Tongue (tissue), 2 donors: ENCODE results near the gene ZSCAN10. TPM values are rescaled to one million over a fixed set of nuclear protein-coding genes. Genes with fewer than 3 reads are reported as not detected.

ENCODE experiments used
- DNase-seq: peaks from one replicate; pipeline ENCODE4 v3.0.0-alpha.2; 2015
- total RNA-seq: library from RNA; depleted of rRNA; stranded (reverse); fragments of >200 nt; gene quantifications from one replicate; pipeline ENCODE4 v1.2.3, GENCODE V29; 2014

ZSCAN10 gene
- total RNA-seq, 1 donor from 2014 or later: not detected

DNA sequence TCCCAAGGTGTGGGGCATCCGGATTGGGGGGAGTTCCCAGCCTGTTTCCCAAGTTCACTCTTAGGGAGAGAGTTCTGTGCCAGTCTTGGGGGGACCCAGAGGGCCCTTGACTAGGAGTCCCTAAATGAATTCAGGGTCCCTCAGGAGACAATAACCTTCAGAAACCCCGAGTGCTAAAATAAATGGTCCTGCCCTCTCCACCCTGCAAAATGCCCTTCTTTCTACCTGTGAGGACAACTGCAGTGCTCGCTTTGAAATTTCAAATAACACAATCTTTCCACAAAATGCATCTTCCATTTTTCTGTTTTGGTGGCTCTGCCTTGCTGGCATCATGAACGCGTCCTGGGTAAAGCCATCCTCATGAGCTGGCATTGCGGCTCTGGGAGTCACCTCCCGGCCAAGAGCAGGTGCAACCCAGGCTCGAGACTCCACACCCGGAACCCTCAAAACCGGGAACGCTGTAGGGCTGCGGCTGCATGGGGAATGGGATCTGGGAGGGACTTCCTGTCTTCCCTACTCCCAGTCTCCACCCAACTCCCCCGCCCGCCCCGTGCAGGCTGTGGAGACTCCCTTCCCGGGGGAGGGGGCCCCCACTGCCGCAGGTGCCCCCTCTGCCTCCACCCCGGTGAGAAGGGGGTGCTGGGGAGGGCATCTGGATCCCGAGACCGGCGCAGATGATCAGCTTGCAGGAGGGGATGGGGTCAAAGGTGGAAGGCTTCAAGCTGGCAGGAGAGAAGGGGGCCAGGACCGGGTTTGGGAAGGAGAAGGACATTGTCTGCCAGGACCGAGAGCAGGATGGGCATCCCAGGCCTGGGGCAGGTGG lies 13.2 kb upstream of the ZSCAN10 start, which contains the start of gene ZNF205:
TSS of gene ZNF205 (plus strand) at position 529 of the 823 bp plus-strand sequence. CDS start 845 bp downstream, outside the sequence.
- DNase-seq: peak; percentile 89

DNA sequence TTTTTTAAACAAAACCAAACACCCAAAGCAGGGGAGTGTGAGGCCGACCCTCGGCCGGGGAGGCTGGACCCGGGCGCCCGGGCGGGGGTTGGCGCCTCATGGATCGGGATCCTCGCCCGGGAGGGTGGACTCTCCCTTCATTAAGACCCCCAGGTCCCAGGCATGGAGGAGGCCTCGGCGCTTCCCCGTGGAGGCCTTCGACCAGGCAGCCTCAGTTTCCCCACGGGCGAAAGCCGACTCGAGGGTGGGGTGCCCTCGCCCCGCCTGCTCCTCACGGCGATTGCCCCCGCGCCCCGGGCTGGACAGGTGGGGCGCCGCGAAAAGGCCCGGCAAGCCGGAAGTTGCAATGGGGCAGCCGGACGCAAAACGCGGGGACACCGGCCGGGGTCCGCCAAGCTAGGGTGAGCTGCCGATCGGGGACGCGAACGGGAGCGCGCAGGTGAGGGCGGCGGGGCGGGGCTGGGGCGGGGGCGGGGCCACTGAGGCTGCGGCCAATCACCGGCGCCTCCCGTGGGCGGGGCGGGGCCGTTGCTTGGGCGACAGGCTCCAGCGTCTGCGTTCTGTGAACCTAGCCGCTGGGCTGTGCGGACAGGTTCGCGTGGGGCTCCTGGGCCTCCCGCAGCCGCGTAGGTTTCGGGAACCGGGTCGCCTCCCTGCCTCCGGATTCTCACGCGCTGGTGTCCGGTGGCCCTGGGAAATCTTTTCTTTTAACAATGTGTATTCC lies 7.3 kb upstream of the ZSCAN10 start:
- peak; percentile 96 for DNase-seq

DNA sequence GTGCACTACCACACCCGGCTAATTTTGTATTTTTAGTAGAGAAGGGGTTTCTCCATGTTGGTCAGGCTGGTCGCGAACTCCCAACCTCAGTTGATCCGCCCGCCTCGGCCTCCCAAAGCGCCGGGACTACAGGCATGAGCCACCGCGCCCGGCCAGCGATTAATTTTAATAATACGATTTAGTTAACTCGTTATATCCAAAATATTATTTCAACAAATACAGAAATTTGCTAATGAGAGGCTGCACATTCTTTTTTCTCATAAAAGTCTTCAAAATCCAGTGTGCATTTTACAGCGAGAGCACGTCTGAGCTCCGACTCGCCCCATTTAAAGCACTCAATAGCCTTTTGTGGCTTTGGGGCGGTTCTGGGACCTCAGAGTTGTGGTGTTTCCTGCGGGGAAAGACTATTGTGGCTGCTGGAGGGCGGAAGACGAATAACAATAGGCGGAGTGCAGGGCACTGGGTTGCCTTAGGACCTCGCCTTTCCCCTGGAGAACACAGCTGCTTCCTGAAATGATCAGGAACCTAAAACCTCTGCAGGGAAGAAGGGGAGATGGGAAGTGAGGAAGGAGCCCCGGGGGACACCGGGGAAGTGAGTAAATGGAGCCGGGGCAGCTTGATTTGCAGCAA lies 2.9 kb upstream of the ZSCAN10 start:
- no peak for DNase-seq

- DNase-seq: no peak
These were observed 2.1 kb upstream of the ZSCAN10 start for GRCh38 chr16:3101018-3101840.

GRCh38 chr16:3099732-3100499 lies 822 bp upstream of the ZSCAN10 start:
- DNase-seq: peak; percentile 92

GRCh38 chr16:3099395-3099731 lies 269 bp upstream of the ZSCAN10 start:
- no peak for DNase-seq

- no peak for DNase-seq
These were observed 1.8 kb downstream of the ZSCAN10 start for GRCh38 chr16:3097266-3097665.

GRCh38 chr16:3096362-3096761 lies 2.7 kb downstream of the ZSCAN10 start:
- no peak for DNase-seq

- DNase-seq: no peak
These were observed 3.2 kb downstream of the ZSCAN10 start for GRCh38 chr16:3095869-3096268.

- DNase-seq: no peak
These were observed 4.6 kb downstream of the ZSCAN10 start for GRCh38 chr16:3094289-3095027.

GRCh38 chr16:3092501-3092941 lies 6.6 kb downstream of the ZSCAN10 start:
- DNase-seq: peak; percentile 49

DNA sequence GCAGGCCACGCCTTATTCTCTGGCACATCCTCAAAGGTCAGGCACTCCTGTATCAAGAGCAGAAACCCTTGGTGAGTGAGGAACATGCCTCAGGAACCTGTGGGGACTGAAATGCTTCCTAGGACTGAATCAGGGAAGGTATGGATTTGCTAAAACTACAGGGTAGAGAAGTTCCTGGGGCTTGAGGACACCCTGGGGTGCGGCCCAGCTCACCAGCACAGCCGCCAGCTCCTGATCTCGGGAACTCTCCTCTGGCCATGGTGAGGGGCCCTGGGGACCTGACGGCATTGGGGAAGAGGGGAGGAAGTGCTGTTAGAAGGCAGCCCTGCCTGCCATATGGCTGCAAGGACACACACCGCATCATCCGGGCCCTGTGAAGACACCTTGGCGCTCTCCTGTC lies 7.5 kb downstream of the ZSCAN10 start:
- no peak for DNase-seq

DNA sequence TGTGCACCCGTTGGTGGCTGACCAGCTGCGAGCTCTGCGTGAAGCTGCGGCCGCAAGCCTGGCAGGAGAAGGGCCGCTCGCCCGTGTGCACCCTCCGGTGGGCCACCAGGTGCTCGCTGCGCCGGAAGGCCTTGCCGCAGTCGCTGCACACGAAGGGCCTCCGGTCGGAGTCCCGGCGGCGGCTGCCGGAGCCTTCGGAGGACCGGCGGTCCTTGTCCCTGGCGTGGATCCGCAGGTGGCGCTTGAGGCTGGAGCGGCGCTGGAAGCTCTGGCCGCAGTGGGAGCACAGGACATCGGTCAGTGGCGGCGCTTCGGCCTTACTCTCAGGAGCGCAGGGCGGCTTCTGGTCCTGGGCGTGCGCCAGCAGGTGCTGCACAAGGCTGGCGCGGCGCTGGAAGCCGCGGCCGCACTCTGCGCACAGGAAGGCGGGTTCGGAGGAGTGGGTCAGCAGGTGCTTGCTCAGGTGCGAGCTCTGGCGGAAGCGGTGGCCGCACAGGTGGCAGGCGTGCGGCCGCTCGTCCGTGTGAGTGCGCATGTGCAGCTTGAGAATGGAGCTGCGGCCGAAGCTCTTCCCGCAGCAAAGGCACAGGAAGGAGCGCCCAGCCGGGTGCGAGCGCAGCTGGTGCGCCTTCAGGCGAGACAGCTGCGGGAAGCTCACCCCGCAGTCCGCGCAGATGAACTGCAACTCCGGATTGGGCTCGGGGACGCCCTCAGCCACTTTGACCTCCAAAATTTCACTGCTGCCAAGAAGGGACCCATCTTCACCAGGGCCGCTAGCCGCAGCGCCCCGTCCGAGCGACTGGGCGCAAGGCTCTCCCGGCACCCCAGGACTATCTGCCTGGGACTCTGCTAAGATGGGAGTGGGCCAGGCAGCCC lies 9.1 kb downstream of the ZSCAN10 start:
- no peak for DNase-seq

GRCh38 chr16:3088925-3089716 lies 10.0 kb downstream of the ZSCAN10 start:
- peak; percentile 40 for DNase-seq

DNA sequence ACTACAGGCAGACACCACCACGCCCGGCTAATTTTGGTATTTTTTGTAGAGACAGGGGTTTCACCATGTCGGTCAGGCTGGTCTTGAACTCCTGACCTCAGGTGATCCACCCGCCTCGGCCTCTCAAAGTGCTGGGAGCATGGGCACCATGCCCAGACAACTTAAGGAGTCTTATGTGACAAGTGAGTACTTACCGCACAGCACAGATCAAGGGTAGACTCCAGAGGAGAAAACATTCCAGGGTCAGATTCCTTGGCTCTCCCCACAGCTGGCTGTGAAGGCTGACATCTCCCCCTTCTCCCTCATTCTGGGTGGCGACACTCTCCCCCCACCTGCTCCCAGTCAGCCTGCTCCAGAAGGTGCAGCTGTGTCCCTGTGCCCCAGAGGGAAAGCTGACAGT lies 10.6 kb downstream of the ZSCAN10 start:
- DNase-seq: peak; percentile 49

- peak; percentile 59 for DNase-seq
These were observed 11.6 kb downstream of the ZSCAN10 start for GRCh38 chr16:3087243-3088235.

DNA sequence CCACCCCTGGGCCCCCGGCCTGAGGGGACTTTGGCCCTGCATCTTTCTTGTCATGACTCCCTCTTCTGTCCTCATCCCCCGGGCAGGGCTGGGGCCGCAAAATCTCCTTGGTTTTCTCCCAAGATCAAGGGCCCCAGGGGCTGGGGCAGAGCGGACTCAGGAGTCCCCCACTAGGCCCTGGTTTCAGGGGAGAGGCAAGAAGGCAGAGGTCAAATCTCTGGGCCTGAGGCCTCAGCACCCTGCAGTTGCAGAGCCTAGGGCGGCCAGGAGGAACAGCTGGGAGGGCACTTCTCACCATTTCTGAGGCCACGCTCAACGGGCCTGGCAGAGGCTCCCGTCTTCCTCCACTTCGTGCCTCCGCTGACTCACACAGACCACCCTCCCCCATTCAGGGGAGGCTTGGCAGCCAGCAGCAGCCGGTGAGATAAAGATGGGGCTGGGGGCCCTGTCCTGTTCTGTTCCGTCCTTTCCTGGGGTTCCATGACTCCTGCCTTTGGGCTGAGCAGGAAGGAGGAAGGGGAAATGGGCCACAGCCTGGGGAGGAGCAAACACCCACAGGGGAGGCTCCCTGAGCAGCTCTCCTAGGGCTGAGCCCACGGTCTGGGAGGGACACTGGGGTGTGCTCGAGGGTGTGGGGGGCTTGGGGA lies 12.4 kb downstream of the ZSCAN10 start:
- DNase-seq: no peak
